WTC11 (cell line): Measurements from ENCODE around the gene OAF. TPM values are rescaled to one million over a fixed set of nuclear protein-coding genes. Genes with fewer than 3 reads are reported as not detected.
A peak's percentile ranks its signal among the peaks of the same experiment; 100 is the strongest.

Experiments
- ATAC-seq: fragments of 200-7000 bp; cut with Tn5 transposase; 2 replicates; pipeline ENCODE4 v1.10.0; 2021; ENCODE audit warnings: mild to moderate bottlenecking, moderate library complexity
- CTCF ChIA-PET: fragments of 300-600 bp; sonication (Branson Sonifier 250); formaldehyde crosslinking; loops from one replicate; lab custom pipeline; 2021; ENCODE audit warnings: antibody characterized with exemption; lab: Charles Lee
- POLR2A ChIA-PET: fragments of 350-600 bp; sonication (Branson Sonifier 250); formaldehyde crosslinking; loops from one replicate; lab custom pipeline; 2021; ENCODE audit warnings: antibody characterized with exemption; lab: Charles Lee
- DNase-seq: peaks from one replicate; pipeline ENCODE4 v3.0.0; 2021; ENCODE audit warnings: low spot score
- H3K27ac Mint-ChIP-seq: 2 replicates; pipeline ENCODE4 v1.8.0; 2021; ENCODE audit warnings: mixed read lengths
- H3K27me3 Mint-ChIP-seq: 2 replicates; pipeline ENCODE4 v1.8.0; 2021; ENCODE audit warnings: low read depth, mild to moderate bottlenecking, moderate library complexity, mixed read lengths
- H3K36me3 Mint-ChIP-seq: 2 replicates; pipeline ENCODE4 v1.8.0; 2021; ENCODE audit warnings: mixed read lengths
- H3K4me1 Mint-ChIP-seq: 2 replicates; pipeline ENCODE4 v1.8.0; 2022; ENCODE audit warnings: mixed read lengths
- H3K4me3 Mint-ChIP-seq: 2 replicates; pipeline ENCODE4 v1.8.0; 2021; ENCODE audit warnings: mild to moderate bottlenecking, moderate library complexity, mixed read lengths
- H3K9me3 Mint-ChIP-seq: 2 replicates; pipeline ENCODE4 v1.8.0; 2021; ENCODE audit warnings: mixed read lengths
- ATF2 ChIP-seq: sonication (generic); formaldehyde crosslinking; IDR thresholded peaks from 2 replicates; pipeline ENCODE4 v1.8.1; 2022; ENCODE audit warnings: low read depth, missing genetic modification reagents, borderline replicate concordance
- CBFB ChIP-seq: sonication (generic); formaldehyde crosslinking; IDR thresholded peaks from 2 replicates; pipeline ENCODE4 v1.8.1; 2022; ENCODE audit warnings: mild to moderate bottlenecking, low read depth, missing genetic modification reagents
- E2F4 ChIP-seq: sonication (generic); formaldehyde crosslinking; IDR thresholded peaks from 2 replicates; pipeline ENCODE4 v1.8.1; 2022; ENCODE audit warnings: low read depth, mild to moderate bottlenecking, moderate library complexity, missing genetic modification reagents, borderline replicate concordance
- FOXK1 ChIP-seq: sonication (generic); formaldehyde crosslinking; IDR thresholded peaks from 2 replicates; pipeline ENCODE4 v1.8.0; 2022; ENCODE audit warnings: mild to moderate bottlenecking, moderate library complexity, missing genetic modification reagents
- HMGA2 ChIP-seq: fragments of 250-450 bp; sonication (Bioruptor Pico); IDR thresholded peaks from 2 replicates; pipeline ENCODE4 v1.4.0; 2021; ENCODE audit warnings: mild to moderate bottlenecking, moderate library complexity
- MXD4 ChIP-seq: fragments of 250-450 bp; sonication (Bioruptor Pico); IDR thresholded peaks from 2 replicates; pipeline ENCODE4 v1.8.0; 2021; ENCODE audit warnings: mild to moderate bottlenecking, moderate library complexity, borderline replicate concordance
- NFYB ChIP-seq: sonication (generic); formaldehyde crosslinking; conservative IDR thresholded peaks from 2 replicates; pipeline ENCODE4 v1.8.0; 2022; ENCODE audit warnings: low read depth, missing genetic modification reagents
- NR2C2 ChIP-seq: sonication (generic); formaldehyde crosslinking; IDR thresholded peaks from 2 replicates; pipeline ENCODE4 v1.8.0; 2022; ENCODE audit warnings: mild to moderate bottlenecking, missing genetic modification reagents
- OVOL2 ChIP-seq: fragments of 250-450 bp; sonication (Bioruptor Pico); IDR thresholded peaks from 2 replicates; pipeline ENCODE4 v1.9.0; 2021; ENCODE audit warnings: mild to moderate bottlenecking, borderline replicate concordance
- RORB ChIP-seq: fragments of 250-450 bp; sonication (Bioruptor Pico); IDR thresholded peaks from 2 replicates; pipeline ENCODE4 v1.9.0; 2021; ENCODE audit warnings: mild to moderate bottlenecking
- SMAD4 ChIP-seq: sonication (generic); formaldehyde crosslinking; IDR thresholded peaks from 2 replicates; pipeline ENCODE4 v1.8.0; 2022; ENCODE audit warnings: mild to moderate bottlenecking, missing genetic modification reagents
- USF1 ChIP-seq: sonication (generic); formaldehyde crosslinking; IDR thresholded peaks from 2 replicates; pipeline ENCODE4 v1.8.0; 2022; ENCODE audit warnings: mild to moderate bottlenecking, missing genetic modification reagents
- ZNF232 ChIP-seq: sonication (generic); formaldehyde crosslinking; IDR thresholded peaks from 2 replicates; pipeline ENCODE4 v1.8.0; 2022; ENCODE audit warnings: mild to moderate bottlenecking, missing genetic modification reagents
- ZNF263 ChIP-seq: sonication (generic); formaldehyde crosslinking; IDR thresholded peaks from 2 replicates; pipeline ENCODE4 v1.8.1; 2022; ENCODE audit warnings: low read depth, mild to moderate bottlenecking, moderate library complexity, missing genetic modification reagents
- total RNA-seq: library from RNA; stranded (reverse); gene quantifications from 3 replicates; pipeline ENCODE4 v1.2.3, GENCODE V29; 2021
- TF ChIP-seq, protein P1 (sequence below): sonication (generic); formaldehyde crosslinking; IDR thresholded peaks from 2 replicates; pipeline ENCODE4 v1.8.1; 2022; ENCODE audit warnings: mild to moderate bottlenecking, moderate library complexity, missing genetic modification reagents
- TF ChIP-seq, protein P2 (sequence below): fragments of 250-450 bp; sonication (Bioruptor Pico); IDR thresholded peaks from 2 replicates; pipeline ENCODE4 v1.8.0; 2021; ENCODE audit warnings: mild to moderate bottlenecking
- TF ChIP-seq, protein P3 (sequence below): sonication (generic); formaldehyde crosslinking; IDR thresholded peaks from 2 replicates; pipeline ENCODE4 v1.8.1; 2023; ENCODE audit warnings: mild to moderate bottlenecking, moderate library complexity, missing genetic modification reagents

OAF gene
- total RNA-seq, 1 experiment from 2014 or later, result 5.6 TPM

DNA sequence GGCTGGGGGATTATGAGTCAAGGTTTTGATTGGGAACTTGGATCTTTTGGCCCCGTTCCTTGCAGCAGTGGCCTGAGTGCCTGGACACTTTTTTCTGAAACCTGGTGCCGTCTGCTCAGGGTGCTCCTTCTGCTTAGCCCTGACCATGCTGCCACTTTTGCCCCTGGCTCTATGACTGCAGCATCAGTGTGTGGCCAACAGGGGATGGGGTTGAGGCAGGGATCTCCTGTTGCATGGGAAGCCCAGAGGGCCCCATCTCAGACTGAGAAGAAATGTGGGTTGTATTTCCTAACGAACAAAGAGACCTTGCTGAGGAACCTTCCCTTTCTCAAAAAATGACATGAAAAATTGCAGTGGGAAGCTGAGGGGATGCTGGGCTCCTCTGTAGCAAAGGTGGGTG is 47.8 kb downstream of the OAF start:
- POLR2A ChIA-PET, result no interaction called here
- H3K27ac Mint-ChIP-seq, result no peak overlapping the region
- ATAC-seq (peak; percentile 15; the same call in 1 of the 2 replicates), DNase-seq (no peak)
- H3K27me3 Mint-ChIP-seq, result peaks cover 59% of the 10 kb centered on the region
- H3K9me3 Mint-ChIP-seq, result no peaks in the 10 kb centered on the region
- no peak overlapping the region for H3K4me3 Mint-ChIP-seq
- TF ChIP-seq CBFB (CRISPR knock-in tag), result no peak
- TF ChIP-seq MXD4 (CRISPR knock-in tag), result no peak
- TF ChIP-seq E2F4 (CRISPR knock-in tag), result no peak
- TF ChIP-seq ZNF232 (CRISPR knock-in tag), result no peak
- TF ChIP-seq ZNF263 (CRISPR knock-in tag), result no peak
- TF ChIP-seq FOXK1 (CRISPR knock-in tag), result no peak
- TF ChIP-seq, protein P1, sequence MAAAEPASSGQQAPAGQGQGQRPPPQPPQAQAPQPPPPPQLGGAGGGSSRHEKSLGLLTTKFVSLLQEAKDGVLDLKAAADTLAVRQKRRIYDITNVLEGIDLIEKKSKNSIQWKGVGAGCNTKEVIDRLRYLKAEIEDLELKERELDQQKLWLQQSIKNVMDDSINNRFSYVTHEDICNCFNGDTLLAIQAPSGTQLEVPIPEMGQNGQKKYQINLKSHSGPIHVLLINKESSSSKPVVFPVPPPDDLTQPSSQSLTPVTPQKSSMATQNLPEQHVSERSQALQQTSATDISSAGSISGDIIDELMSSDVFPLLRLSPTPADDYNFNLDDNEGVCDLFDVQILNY (CRISPR knock-in tag), result no peak
- TF ChIP-seq ATF2 (CRISPR knock-in tag), result no peak
- TF ChIP-seq USF1 (CRISPR knock-in tag), result no peak
- no peak for TF ChIP-seq NR2C2
- TF ChIP-seq OVOL2 (CRISPR knock-in tag), result no peak
- TF ChIP-seq HMGA2 (CRISPR knock-in tag), result no peak
- no peak for TF ChIP-seq NFYB
- TF ChIP-seq, protein P2, sequence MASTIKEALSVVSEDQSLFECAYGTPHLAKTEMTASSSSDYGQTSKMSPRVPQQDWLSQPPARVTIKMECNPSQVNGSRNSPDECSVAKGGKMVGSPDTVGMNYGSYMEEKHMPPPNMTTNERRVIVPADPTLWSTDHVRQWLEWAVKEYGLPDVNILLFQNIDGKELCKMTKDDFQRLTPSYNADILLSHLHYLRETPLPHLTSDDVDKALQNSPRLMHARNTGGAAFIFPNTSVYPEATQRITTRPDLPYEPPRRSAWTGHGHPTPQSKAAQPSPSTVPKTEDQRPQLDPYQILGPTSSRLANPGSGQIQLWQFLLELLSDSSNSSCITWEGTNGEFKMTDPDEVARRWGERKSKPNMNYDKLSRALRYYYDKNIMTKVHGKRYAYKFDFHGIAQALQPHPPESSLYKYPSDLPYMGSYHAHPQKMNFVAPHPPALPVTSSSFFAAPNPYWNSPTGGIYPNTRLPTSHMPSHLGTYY, result no peak
- CTCF ChIA-PET, result interaction anchor here (1.2 to 3.2 kb wide), 9 partner anchors 9 to 44 kb away, joined by 3 to 19 read pairs (median 7); partner anchors contain the start of gene POU2F3
- H3K36me3 Mint-ChIP-seq, result no peaks in the 10 kb centered on the region
- peaks cover 58% of the 10 kb centered on the region for H3K4me1 Mint-ChIP-seq

- ChIA-PET POLR2A (no interaction called here), CTCF (interaction anchor here (1.1 to 3.2 kb wide), 5 partner anchors 11 to 30 kb away, joined by 3 to 19 read pairs (median 9); partner anchors contain the start of gene POU2F3)
- TF ChIP-seq SMAD4 (CRISPR knock-in tag), result no peak
- TF ChIP-seq RORB (CRISPR knock-in tag), result no peak
- TF ChIP-seq MXD4 (CRISPR knock-in tag), result no peak
- TF ChIP-seq, protein P3, sequence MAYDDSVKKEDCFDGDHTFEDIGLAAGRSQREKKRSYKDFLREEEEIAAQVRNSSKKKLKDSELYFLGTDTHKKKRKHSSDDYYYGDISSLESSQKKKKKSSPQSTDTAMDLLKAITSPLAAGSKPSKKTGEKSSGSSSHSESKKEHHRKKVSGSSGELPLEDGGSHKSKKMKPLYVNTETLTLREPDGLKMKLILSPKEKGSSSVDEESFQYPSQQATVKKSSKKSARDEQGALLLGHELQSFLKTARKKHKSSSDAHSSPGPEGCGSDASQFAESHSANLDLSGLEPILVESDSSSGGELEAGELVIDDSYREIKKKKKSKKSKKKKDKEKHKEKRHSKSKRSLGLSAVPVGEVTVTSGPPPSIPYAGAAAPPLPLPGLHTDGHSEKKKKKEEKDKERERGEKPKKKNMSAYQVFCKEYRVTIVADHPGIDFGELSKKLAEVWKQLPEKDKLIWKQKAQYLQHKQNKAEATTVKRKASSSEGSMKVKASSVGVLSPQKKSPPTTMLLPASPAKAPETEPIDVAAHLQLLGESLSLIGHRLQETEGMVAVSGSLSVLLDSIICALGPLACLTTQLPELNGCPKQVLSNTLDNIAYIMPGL (CRISPR knock-in tag), result no peak
- H3K27me3 Mint-ChIP-seq, result peaks cover 53% of the 10 kb centered on the region
- ATAC-seq (no peak), DNase-seq (no peak)
- H3K27ac Mint-ChIP-seq, result no peak overlapping the region
- no peak overlapping the region for H3K4me3 Mint-ChIP-seq
- H3K4me1 Mint-ChIP-seq, result peaks cover 52% of the 10 kb centered on the region
- no peaks in the 10 kb centered on the region for H3K9me3 Mint-ChIP-seq
- no peaks in the 10 kb centered on the region for H3K36me3 Mint-ChIP-seq
These were observed 48.4 kb downstream of the OAF start for GRCh38 chr11:120259241-120259640.
